Panc1 (cell line): Measurements from ENCODE around the gene EYA3. TPM values are rescaled to one million over a fixed set of nuclear protein-coding genes. Genes with fewer than 3 reads are reported as not detected.

ENCODE experiments used
- ATAC-seq: fragments of 200-7000 bp; cut with Tn5 transposase; 2 replicates; pipeline ENCODE4 v1.9.1; 2020; ENCODE audit warnings: mild to moderate bottlenecking, moderate library complexity
- BruUV-seq: library from RNA; stranded (reverse); fragments of 400-500 nt; replicated peaks from 2 replicates; lab custom pipeline; 2021; lab: Mats Ljungman, UMichigan
- CTCF ChIA-PET: fragments of 300-600 bp; sonication (Branson Sonifier 250); formaldehyde crosslinking; loops from one replicate; lab custom pipeline; 2022; ENCODE audit warnings: antibody characterized with exemption; lab: Charles Lee
- POLR2A ChIA-PET: fragments of 300-600 bp; sonication (Branson Sonifier 250); formaldehyde crosslinking; loops from one replicate; lab custom pipeline; 2022; ENCODE audit warnings: antibody characterized with exemption; lab: Charles Lee
- DNase-seq: peaks from one replicate; pipeline ENCODE4 v3.0.0-alpha.2; 2010; ENCODE audit warnings: low read depth, low spot score
- H3K27ac ChIP-seq: 2 replicates; pipeline ENCODE4 v1.5.1; 2011; ENCODE audit warnings: mild to moderate bottlenecking, low read length, inconsistent platforms
- H3K27me3 ChIP-seq: fragments of 200-500 bp; sonication (Bioruptor generic); 2 replicates; pipeline ENCODE4 v1.6.0; 2014; ENCODE audit warnings: low read length, inconsistent platforms; ENCODE audit not compliant: control insufficient read depth, insufficient read depth
- H3K36me3 ChIP-seq: fragments of 200-500 bp; sonication (Bioruptor generic); 2 replicates; pipeline ENCODE4 v1.5.1; 2014; ENCODE audit warnings: inconsistent platforms, mild to moderate bottlenecking, low read length, moderate library complexity; ENCODE audit not compliant: control insufficient read depth, insufficient read depth
- H3K4me1 ChIP-seq: 2 replicates; pipeline ENCODE4 v1.5.1; 2011; ENCODE audit warnings: inconsistent platforms, mild to moderate bottlenecking, low read length, moderate library complexity; ENCODE audit not compliant: control insufficient read depth, insufficient read depth
- H3K4me3 ChIP-seq, 2 experiments: 2 replicates each; pipeline ENCODE4 v1.5.1; 2011 to 2012; ENCODE audit warnings: low read depth in 2 of 2, low read length in 2 of 2, mild to moderate bottlenecking in 2 of 2, inconsistent platforms in 1 of 2, moderate library complexity in 1 of 2
- H3K9me3 ChIP-seq: fragments of 200-500 bp; sonication (Bioruptor generic); 2 replicates; pipeline ENCODE4 v1.5.1; 2014; ENCODE audit warnings: low read depth, mild to moderate bottlenecking, inconsistent platforms, low read length, moderate library complexity; ENCODE audit not compliant: control insufficient read depth, insufficient read depth
- POLR2AphosphoS5 ChIP-seq: IDR thresholded peaks from 2 replicates; pipeline ENCODE4 v1.6.1; 2012; ENCODE audit warnings: mild to moderate bottlenecking, low read depth, low read length, moderate library complexity
- REST ChIP-seq, 2 experiments: IDR thresholded peaks; 2 replicates each; pipeline ENCODE4 v1.6.1; 2011 to 2012; ENCODE audit warnings: low read depth in 2 of 2, control low read depth in 1 of 2, low read length in 1 of 2, mild to moderate bottlenecking in 1 of 2, moderate library complexity in 1 of 2; ENCODE audit not compliant: insufficient read depth in 1 of 2
- SIN3A ChIP-seq: IDR thresholded peaks from 2 replicates; pipeline ENCODE4 v1.6.1; 2012; ENCODE audit warnings: low read depth, mild to moderate bottlenecking, low read length, moderate library complexity, borderline replicate concordance; ENCODE audit not compliant: insufficient read depth
- TCF7L2 ChIP-seq: IDR thresholded peaks from 2 replicates; pipeline ENCODE4 v1.6.1; 2011; ENCODE audit warnings: mild to moderate bottlenecking, low read depth, low read length, inconsistent platforms
- in situ Hi-C: cut with HindIII; loops from 2 replicates; pipeline ENCODE4 v1.10.0; 2016; ENCODE audit warnings: low sequenced_read_pairs, low pct_unique_long_range_greater_than_20kb
- intact Hi-C: fragments of 100-400 bp; cut with micrococcal nuclease; formaldehyde crosslinking; loops from one replicate; pipeline ENCODE4 v1.10.0; 2022; ENCODE audit not compliant: unreplicated experiment
- total RNA-seq: library from RNA; stranded (reverse); gene quantifications from one replicate; pipeline ENCODE4 v1.2.1, GENCODE V29; 2021; ENCODE audit not compliant: unreplicated experiment
- TF ChIP-seq, protein P1 (sequence below): fragments of 450-650 bp; IDR thresholded peaks from 2 replicates; pipeline ENCODE4 v1.5.1; 2017; ENCODE audit warnings: mild to moderate bottlenecking

EYA3 gene
- total RNA-seq, 1 experiment from 2014 or later: 17.5 TPM

DNA sequence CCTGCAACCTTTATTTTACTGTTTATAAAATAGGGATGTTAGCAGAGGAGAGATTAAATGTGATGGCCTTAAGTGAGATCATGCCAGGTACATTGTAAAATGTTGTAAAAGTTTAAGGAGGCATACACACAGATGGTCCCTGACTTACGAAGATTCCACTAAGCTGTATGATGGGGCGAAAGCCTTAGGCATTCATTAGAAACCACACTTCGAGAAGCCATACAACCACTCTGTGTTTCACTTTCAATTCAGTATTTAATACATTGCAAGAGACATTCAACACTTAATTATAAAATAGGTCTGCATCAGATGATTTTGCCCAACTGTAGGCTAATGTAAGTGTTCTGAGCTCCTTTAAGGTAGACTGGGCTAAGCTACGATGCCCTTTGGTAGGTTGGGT is 149.9 kb downstream of the EYA3 start:
- no TSS peak for BruUV-seq
- H3K9me3 ChIP-seq: no peaks in the 10 kb centered on the region
- POLR2A ChIA-PET: interaction anchor here (0.5 kb wide), 1 partner anchor 76 kb away, joined by 8 read pairs; no protein-coding TSS in a partner anchor
- no peaks in the 10 kb centered on the region for H3K36me3 ChIP-seq
- TF ChIP-seq SIN3A (no peak), REST (IDR thresholded peaks at IDR 0.05; ENCODE audit: insufficient read depth in 1 of 2, low read depth in 2 of 2, low read length in 1 of 2) (no peak), TCF7L2 (no peak), POLR2AphosphoS5 (no peak)
- TF ChIP-seq, protein P1, sequence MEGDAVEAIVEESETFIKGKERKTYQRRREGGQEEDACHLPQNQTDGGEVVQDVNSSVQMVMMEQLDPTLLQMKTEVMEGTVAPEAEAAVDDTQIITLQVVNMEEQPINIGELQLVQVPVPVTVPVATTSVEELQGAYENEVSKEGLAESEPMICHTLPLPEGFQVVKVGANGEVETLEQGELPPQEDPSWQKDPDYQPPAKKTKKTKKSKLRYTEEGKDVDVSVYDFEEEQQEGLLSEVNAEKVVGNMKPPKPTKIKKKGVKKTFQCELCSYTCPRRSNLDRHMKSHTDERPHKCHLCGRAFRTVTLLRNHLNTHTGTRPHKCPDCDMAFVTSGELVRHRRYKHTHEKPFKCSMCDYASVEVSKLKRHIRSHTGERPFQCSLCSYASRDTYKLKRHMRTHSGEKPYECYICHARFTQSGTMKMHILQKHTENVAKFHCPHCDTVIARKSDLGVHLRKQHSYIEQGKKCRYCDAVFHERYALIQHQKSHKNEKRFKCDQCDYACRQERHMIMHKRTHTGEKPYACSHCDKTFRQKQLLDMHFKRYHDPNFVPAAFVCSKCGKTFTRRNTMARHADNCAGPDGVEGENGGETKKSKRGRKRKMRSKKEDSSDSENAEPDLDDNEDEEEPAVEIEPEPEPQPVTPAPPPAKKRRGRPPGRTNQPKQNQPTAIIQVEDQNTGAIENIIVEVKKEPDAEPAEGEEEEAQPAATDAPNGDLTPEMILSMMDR: no peak
- H3K4me3 ChIP-seq: no peak overlapping the region
- ATAC-seq (no peak), DNase-seq (no peak)
- intact Hi-C loops (no loop called here), in situ Hi-C loops (no loop called here)
- no peak overlapping the region for H3K27ac ChIP-seq
- CTCF ChIA-PET: no interaction called here
- H3K4me1 ChIP-seq: peaks cover 16% of the 10 kb centered on the region
- H3K27me3 ChIP-seq: no peaks in the 10 kb centered on the region

DNA sequence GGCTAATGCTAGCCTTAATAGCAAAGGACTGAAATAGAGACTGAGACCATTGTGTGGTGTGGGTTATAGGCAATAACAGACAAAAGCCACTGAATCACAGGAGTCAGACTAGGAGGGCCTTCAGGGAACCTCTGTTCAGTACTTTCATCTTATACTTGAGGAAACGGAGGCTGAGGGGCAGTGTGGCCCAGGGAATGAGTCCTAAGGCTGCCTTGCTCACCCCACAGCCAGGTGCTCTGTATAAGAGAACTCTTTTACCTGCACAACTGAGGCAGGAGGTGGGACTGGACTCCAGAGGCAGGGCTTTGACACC is 150.9 kb downstream of the EYA3 start:
- H3K9me3 ChIP-seq: no peaks in the 10 kb centered on the region
- no peaks in the 10 kb centered on the region for H3K36me3 ChIP-seq
- H3K4me1 ChIP-seq: peaks cover 16% of the 10 kb centered on the region
- no peak for ATAC-seq
- H3K4me3 ChIP-seq: no peak overlapping the region
- BruUV-seq: no TSS peak
- ChIA-PET CTCF (no interaction called here), POLR2A (no interaction called here)
- DNase-seq: no peak
- TF ChIP-seq SIN3A (no peak), REST (IDR thresholded peaks at IDR 0.05; ENCODE audit: insufficient read depth in 1 of 2, low read depth in 2 of 2, low read length in 1 of 2) (no peak)
- TF ChIP-seq, protein P1: no peak
- no peaks in the 10 kb centered on the region for H3K27me3 ChIP-seq
- intact Hi-C loops: no loop called here
- in situ Hi-C loops: no loop called here
- no peak overlapping the region for H3K27ac ChIP-seq
